ENCODE measurements around the gene SLC25A22.

Gene SLC25A22

DNA sequence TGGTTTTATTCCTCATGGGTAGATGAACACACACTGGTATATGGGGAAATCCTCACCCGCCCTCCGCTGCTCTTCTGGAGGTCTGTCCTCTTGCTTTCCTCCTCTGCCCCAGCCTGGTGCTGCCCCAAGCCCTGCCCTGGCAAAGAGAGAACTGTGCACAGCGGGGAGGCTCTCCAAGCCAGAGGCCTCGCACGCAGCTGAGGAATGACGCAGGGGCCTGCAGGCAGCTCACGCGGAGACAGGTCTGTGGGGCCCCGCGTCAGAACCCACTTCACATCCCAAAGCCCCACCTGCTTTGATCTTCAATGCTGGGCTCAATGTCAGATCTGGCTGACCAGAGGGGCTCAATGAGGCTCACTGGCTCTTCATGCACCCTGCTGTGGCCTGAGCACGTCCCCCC, 30.8 kb downstream of the SLC25A22 start:
- TF ChIP-seq, protein P1, sequence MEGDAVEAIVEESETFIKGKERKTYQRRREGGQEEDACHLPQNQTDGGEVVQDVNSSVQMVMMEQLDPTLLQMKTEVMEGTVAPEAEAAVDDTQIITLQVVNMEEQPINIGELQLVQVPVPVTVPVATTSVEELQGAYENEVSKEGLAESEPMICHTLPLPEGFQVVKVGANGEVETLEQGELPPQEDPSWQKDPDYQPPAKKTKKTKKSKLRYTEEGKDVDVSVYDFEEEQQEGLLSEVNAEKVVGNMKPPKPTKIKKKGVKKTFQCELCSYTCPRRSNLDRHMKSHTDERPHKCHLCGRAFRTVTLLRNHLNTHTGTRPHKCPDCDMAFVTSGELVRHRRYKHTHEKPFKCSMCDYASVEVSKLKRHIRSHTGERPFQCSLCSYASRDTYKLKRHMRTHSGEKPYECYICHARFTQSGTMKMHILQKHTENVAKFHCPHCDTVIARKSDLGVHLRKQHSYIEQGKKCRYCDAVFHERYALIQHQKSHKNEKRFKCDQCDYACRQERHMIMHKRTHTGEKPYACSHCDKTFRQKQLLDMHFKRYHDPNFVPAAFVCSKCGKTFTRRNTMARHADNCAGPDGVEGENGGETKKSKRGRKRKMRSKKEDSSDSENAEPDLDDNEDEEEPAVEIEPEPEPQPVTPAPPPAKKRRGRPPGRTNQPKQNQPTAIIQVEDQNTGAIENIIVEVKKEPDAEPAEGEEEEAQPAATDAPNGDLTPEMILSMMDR (IDR thresholded peaks at IDR 0.05): no peak

DNA sequence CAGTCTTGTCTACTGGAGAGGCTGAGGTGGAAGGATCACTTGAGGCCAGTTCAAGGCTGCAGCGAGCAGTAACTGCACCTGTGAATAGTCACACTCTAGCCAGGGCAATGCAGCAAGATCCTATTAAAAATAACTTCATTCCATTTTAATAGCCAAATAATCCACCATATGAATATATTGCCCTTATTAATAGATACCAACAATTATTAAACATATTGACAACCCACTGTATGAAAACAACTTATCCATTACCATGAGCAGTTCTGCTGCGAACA, 31.2 kb downstream of the SLC25A22 start:
- TF ChIP-seq, protein P1 (IDR thresholded peaks at IDR 0.05): no peak

DNA sequence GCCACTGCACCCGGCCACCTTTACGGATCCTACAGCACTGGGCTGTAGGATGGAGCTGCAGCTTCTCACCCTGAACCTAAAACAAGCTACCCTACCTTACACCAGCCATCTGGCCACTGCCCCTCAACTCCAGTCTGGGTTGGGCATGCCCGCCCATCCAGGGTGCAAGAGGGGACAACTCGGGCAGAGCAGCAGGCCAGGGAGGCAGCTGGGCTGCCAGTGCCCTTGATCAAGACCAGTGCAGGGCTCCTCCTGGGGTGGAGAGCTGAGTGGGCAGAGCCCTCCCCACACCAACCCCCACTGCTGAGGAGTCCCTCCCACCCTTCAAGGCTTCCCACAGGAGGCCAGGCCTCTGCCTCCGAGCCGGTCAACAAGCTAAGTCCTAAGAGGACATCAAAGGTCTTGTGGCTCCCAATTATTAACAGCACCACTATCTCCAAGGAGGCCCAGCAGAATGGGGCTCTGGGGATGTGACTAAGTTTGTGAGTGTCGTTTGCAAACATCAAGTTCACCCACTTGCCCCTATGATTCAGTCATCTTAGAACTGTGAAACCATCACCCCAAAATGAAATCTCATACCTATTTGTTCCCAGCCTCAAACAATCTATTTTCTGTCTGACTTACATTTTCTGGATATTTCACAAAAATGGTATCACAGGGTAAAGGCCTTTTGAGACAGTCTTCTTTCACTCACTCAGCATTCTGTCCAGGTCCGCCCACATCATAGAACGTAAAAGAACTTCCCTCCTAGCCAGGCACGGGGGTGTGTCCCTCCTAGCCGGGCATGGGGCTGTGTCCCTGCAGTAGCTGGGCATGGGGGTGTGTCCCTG, 31.8 kb downstream of the SLC25A22 start:
- TF ChIP-seq, protein P1 (IDR thresholded peaks at IDR 0.05): no peak

DNA sequence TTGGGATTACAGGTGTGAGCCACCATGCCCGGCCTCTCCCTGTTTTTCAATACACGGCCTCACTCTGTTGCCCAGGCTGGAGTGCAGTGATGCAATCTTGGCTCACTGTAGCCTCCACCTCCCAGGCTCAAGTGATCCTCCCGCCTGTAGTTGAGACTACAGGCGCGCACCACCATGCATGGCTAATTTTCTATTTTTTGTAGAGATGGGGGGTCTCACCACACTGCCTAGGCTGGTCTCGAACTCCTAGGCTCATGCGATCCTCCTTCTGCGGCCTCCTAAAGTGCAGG, 32.3 kb downstream of the SLC25A22 start:
- TF ChIP-seq, protein P1 (IDR thresholded peaks at IDR 0.05): no peak

DNA sequence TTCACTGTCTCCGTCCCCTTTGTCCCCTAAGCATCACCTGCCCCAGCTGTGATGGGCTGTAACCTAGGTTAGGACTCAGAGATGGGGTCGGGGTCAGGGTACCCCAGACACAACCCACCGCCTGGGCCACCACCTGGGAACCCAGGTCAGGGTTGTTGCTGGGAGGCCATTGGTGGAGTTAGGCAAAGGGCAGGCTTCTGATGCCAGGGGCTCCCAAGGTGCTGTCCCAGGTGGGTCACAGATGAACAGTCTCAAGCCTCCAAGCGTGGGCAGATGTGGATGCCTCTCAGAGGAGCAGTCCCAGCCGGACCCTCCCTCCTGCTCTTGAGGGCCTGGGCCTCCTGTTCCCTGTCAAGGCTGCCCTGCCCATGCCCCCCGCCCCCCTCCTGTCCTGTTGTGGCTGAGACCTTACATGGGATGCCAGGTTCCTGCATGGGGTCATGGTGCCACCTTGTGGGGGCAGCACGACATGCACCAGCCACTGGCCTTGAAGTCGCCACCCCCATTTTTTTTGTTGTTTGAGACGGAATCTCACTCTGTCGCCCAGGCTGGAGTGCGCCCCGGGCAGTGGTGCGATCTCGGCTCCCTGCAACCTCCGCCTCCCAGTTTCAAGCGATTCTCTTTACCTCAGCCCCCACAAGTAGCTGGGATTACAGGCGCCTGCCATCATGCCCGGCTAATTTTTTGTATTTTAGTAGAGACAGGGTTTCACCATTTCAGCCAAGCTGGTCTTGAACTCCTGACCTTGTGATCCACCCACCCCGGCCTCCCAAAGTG, 32.9 kb downstream of the SLC25A22 start:
- TF ChIP-seq, protein P1 (IDR thresholded peaks at IDR 0.05): peak; percentile 58

DNA sequence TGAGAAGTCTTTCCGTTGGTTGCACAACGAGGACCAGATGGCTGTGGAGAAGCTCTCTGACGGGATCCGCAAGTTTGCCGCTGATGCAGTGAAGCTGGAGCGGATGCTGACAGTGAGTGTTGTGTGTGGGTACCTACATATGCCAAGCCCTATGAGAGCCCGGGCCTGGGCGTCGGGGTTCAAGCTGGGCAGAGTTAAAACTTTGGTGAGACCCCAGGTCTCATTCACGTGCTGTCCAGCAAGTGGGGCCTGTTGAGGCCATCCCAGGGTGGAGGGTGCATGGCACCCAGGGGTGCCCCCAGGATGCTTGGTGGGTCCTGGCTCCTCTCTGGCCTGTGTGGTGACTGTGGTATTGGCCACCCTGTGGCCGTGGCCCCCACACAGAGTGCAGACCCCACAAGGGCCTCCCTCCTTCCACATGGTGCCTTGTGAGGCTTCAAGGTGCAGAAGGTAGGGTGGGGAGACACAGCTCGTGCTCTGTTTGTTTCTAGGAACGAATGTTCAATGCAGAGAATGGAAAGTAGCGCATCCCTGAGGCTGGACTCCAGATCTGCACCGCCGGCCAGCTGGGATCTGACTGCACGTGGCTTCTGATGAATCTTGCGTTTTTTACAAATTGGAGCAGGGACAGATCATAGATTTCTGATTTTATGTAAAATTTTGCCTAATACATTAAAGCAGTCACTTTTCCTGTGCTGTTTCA, 33.6 kb downstream of the SLC25A22 start:
- TF ChIP-seq, protein P1 (IDR thresholded peaks at IDR 0.05): no peak

DNA sequence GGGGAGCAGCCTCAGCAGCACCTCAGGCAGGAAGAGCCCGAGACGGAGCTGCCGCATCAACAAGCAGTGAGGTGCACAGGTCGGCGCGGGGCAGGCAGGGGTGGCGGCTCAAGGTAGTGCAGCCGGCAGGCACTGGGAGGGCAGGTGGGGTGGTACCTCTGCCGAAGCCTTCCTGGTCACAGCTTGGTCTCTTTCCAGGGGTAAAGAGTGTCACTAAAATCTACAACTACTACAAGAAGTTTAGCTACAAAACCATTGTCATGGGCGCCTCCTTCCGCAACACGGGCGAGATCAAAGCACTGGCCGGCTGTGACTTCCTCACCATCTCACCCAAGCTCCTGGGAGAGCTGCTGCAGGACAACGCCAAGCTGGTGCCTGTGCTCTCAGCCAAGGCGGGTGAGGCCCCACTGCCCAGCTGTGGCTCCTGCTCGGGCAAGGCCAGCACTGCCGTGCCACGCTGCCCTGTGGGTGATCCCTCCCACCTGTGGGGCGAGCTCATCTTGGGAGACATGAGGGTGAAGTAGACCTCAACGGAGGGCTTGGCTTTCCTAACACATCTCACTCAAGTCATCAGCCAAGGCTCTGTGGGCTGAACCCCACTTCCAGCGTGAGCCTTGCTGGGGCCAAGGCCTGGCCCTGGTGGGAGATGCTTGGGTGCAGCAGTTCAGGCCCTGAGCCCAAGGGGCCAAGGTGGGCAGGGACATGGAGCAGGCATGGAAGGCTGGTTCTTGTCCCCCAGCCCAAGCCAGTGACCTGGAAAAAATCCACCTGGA, 34.3 kb downstream of the SLC25A22 start:
- TF ChIP-seq, protein P1 (IDR thresholded peaks at IDR 0.05): no peak
